SU-DHL-6 (cell line): ENCODE measurements around the gene NRSN2.
"Not testable (repeated sequence)": the region's sequence is repeated elsewhere in the genome, so short reads cannot be mapped to it uniquely, and the experiment has no call there.

Experiments used
- EZH2phosphoT487 ChIP-seq: fragments of 200-600 bp; sonication (generic), shearing (Covaris generic); conservative IDR thresholded peaks from 2 replicates; pipeline ENCODE4 v1.6.1; 2018; ENCODE audit warnings: mild to moderate bottlenecking, antibody characterized with exemption, low read length, moderate library complexity, mixed read lengths
- TF ChIP-seq, protein P1 (sequence below): fragments of 200-600 bp; sonication (generic); IDR thresholded peaks from one replicate; pipeline ENCODE4 v1.5.1; 2017; ENCODE audit warnings: antibody characterized with exemption, mild to moderate bottlenecking, low read length, moderate library complexity; ENCODE audit not compliant: insufficient read depth, poor library complexity, severe bottlenecking

DNA sequence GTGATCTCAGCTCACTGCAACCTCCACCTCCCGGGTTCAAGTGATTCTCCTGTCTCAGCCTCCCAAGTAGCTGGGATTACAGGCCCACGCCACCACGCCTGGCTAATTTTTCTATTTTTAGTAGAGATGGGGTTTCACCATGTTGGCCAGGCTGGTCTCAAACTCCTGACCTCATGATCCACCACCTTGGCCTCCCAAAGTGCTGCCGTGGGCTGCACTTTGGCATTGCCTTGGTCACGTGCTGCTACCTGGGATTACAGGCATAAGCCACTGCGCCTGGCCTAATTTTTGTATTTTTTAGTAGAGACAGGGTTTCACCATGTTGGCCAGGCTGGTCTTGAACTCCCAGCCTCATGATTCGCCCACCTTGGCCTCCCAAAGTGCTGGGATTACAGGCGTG, 39.7 kb downstream of the NRSN2 start:
- TF ChIP-seq, protein P1, sequence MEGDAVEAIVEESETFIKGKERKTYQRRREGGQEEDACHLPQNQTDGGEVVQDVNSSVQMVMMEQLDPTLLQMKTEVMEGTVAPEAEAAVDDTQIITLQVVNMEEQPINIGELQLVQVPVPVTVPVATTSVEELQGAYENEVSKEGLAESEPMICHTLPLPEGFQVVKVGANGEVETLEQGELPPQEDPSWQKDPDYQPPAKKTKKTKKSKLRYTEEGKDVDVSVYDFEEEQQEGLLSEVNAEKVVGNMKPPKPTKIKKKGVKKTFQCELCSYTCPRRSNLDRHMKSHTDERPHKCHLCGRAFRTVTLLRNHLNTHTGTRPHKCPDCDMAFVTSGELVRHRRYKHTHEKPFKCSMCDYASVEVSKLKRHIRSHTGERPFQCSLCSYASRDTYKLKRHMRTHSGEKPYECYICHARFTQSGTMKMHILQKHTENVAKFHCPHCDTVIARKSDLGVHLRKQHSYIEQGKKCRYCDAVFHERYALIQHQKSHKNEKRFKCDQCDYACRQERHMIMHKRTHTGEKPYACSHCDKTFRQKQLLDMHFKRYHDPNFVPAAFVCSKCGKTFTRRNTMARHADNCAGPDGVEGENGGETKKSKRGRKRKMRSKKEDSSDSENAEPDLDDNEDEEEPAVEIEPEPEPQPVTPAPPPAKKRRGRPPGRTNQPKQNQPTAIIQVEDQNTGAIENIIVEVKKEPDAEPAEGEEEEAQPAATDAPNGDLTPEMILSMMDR = not testable (repeated sequence)
- TF ChIP-seq EZH2phosphoT487 = not testable (repeated sequence)
